Thymus (tissue), 11 donors: ENCODE results near the gene MITF. TPM values are rescaled to one million over a fixed set of nuclear protein-coding genes. Genes with fewer than 3 reads are reported as not detected.

ENCODE experiments used
- DNase-seq, 9 donors: peaks; one replicate each; pipeline ENCODE4 v3.0.0-alpha.2; 2013; ENCODE audit warnings: low spot score in 9 of 9, low read depth in 6 of 9, missing footprints in 1 of 9
- H3K27ac ChIP-seq, 2 donors: one replicate each; pipeline ENCODE4 v1.5.1; 2013; ENCODE audit warnings: control low read depth in 1 of 2, low read depth in 1 of 2, low read length in 1 of 2, mild to moderate bottlenecking in 1 of 2, moderate library complexity in 1 of 2
- H3K27me3 ChIP-seq, 2 donors: one replicate each; pipeline ENCODE4 v1.5.1; 2013; ENCODE audit warnings: low read length in 1 of 2; ENCODE audit not compliant: control insufficient read depth in 2 of 2, insufficient read depth in 1 of 2
- H3K36me3 ChIP-seq, 2 donors: one replicate each; pipeline ENCODE4 v1.5.1; 2013; ENCODE audit warnings: low read length in 1 of 2, mild to moderate bottlenecking in 1 of 2, moderate library complexity in 1 of 2; ENCODE audit not compliant: control insufficient read depth in 2 of 2, insufficient read depth in 2 of 2
- H3K4me1 ChIP-seq, 2 donors: one replicate each; pipeline ENCODE4 v1.5.1; 2013; ENCODE audit warnings: low read length in 2 of 2; ENCODE audit not compliant: control insufficient read depth in 2 of 2, insufficient read depth in 2 of 2
- H3K4me3 ChIP-seq, 2 donors: one replicate each; pipeline ENCODE4 v1.5.1; 2013; ENCODE audit warnings: low read length in 2 of 2, control low read depth in 1 of 2, mild to moderate bottlenecking in 1 of 2
- H3K9me3 ChIP-seq, 2 donors: one replicate each; pipeline ENCODE4 v1.5.1; 2013; ENCODE audit warnings: low read length in 1 of 2, mild to moderate bottlenecking in 1 of 2; ENCODE audit not compliant: control insufficient read depth in 2 of 2, insufficient read depth in 1 of 2
- WGBS: extraction: QIAGEN DNeasy Blood & Tissue Kit; methylation state at CpG from one replicate; pipeline ENCODE4 v1.1.7; 2013; 5-methylcytosine and 5-hydroxymethylcytosine counted together
- polyA plus RNA-seq: library from polyadenylated mRNA; stranded (reverse); fragments of 200-250 nt; gene quantifications from one replicate; pipeline ENCODE4 v1.2.3, GENCODE V29; 2013
- total RNA-seq: library from RNA; stranded (reverse); fragments of 120-200 nt; gene quantifications from one replicate; pipeline ENCODE4 v1.2.4, GENCODE V29; 2013
- donor health status: healthy.

The MITF gene
- total and polyA plus RNA-seq, 2 donors: 3.2 to 4.8 TPM

GRCh38 chr3:69720824-69721223, 18.4 kb upstream of the MITF start:
- no peaks in the 10 kb centered on the region for H3K4me1 ChIP-seq
- H3K27ac ChIP-seq: no peak overlapping the region
- H3K9me3 ChIP-seq: no peaks in the 10 kb centered on the region
- no peaks in the 10 kb centered on the region for H3K36me3 ChIP-seq
- WGBS: 93% methylated on average over 5 of the region's 5 CpGs
- no peaks in the 10 kb centered on the region for H3K27me3 ChIP-seq
- H3K4me3 ChIP-seq: no peak overlapping the region
- DNase-seq: no peak

GRCh38 chr3:69723389-69723788, 15.9 kb upstream of the MITF start:
- DNase-seq: no peak
- WGBS: 79% methylated on average over 4 of the region's 4 CpGs

GRCh38 chr3:69724722-69725435, 14.4 kb upstream of the MITF start:
- H3K27ac ChIP-seq: no peak overlapping the region
- 99% methylated on average over 2 of the region's 2 CpGs for WGBS
- H3K9me3 ChIP-seq: no peaks in the 10 kb centered on the region
- H3K36me3 ChIP-seq: no peaks in the 10 kb centered on the region
- no peak for DNase-seq
- no peaks in the 10 kb centered on the region for H3K4me1 ChIP-seq
- no peak overlapping the region for H3K4me3 ChIP-seq
- no peaks in the 10 kb centered on the region for H3K27me3 ChIP-seq

More at GRCh38 chr3:69723389-69723788, 15.9 kb upstream of the MITF start:
- Histone ChIP-seq H3K9me3 (no peaks in the 10 kb centered on the region), H3K27me3 (no peaks in the 10 kb centered on the region), H3K4me3 (no peak overlapping the region), H3K36me3 (no peaks in the 10 kb centered on the region), H3K27ac (no peak overlapping the region), H3K4me1 (no peaks in the 10 kb centered on the region)

GRCh38 chr3:69725994-69726571, 13.2 kb upstream of the MITF start:
- no peaks in the 10 kb centered on the region for H3K27me3 ChIP-seq
- no peaks in the 10 kb centered on the region for H3K4me1 ChIP-seq
- no peak overlapping the region for H3K4me3 ChIP-seq
- H3K27ac ChIP-seq: no peak overlapping the region
- 91% methylated on average over 3 of the region's 3 CpGs for WGBS
- no peak for DNase-seq
- no peaks in the 10 kb centered on the region for H3K36me3 ChIP-seq
- H3K9me3 ChIP-seq: no peaks in the 10 kb centered on the region

GRCh38 chr3:69729147-69729919, 9.9 kb upstream of the MITF start:
- no peaks in the 10 kb centered on the region for H3K4me1 ChIP-seq
- DNase-seq: no peak
- H3K27ac ChIP-seq: no peak overlapping the region
- H3K36me3 ChIP-seq: no peaks in the 10 kb centered on the region
- no peaks in the 10 kb centered on the region for H3K9me3 ChIP-seq
- H3K4me3 ChIP-seq: no peak overlapping the region
- peaks cover 0 to 8% of the 10 kb centered on the region in 2 donors for H3K27me3 ChIP-seq
- WGBS: 95% methylated on average over 6 of the region's 6 CpGs

- Histone ChIP-seq H3K4me3 (no peak overlapping the region), H3K27ac (no peak overlapping the region), H3K4me1 (no peaks in the 10 kb centered on the region), H3K27me3 (peaks cover 0 to 16% of the 10 kb centered on the region in 2 donors), H3K9me3 (no peaks in the 10 kb centered on the region), H3K36me3 (no peaks in the 10 kb centered on the region)
- DNase-seq: no peak
- WGBS: 89% methylated on average over 2 of the region's 2 CpGs
Observed at GRCh38 chr3:69731080-69731479, 8.2 kb upstream of the MITF start.

- Histone ChIP-seq H3K9me3 (no peaks in the 10 kb centered on the region), H3K4me1 (peaks cover 6 to 18% of the 10 kb centered on the region in 2 donors), H3K27me3 (peaks cover 39 to 59% of the 10 kb centered on the region in 2 donors), H3K36me3 (no peaks in the 10 kb centered on the region), H3K4me3 (no peak overlapping the region), H3K27ac (no peak overlapping the region)
- 93% methylated on average over 2 of the region's 2 CpGs for WGBS
- no peak for DNase-seq
Observed at GRCh38 chr3:69735893-69736292, 3.4 kb upstream of the MITF start.

- 89% methylated on average over 3 of the region's 3 CpGs for WGBS
- no peak for DNase-seq
- Histone ChIP-seq H3K27me3 (peaks cover 44 to 61% of the 10 kb centered on the region in 2 donors), H3K27ac (no peak overlapping the region), H3K36me3 (no peaks in the 10 kb centered on the region), H3K9me3 (no peaks in the 10 kb centered on the region), H3K4me1 (peaks cover 6 to 32% of the 10 kb centered on the region in 2 donors), H3K4me3 (no peak overlapping the region)
Observed at GRCh38 chr3:69737392-69737791, 1.9 kb upstream of the MITF start.

- Histone ChIP-seq H3K27ac (no peak overlapping the region), H3K9me3 (no peaks in the 10 kb centered on the region), H3K4me3 (peak overlapping the region in 1 of 2 donors; percentile 68), H3K4me1 (peaks cover 8 to 34% of the 10 kb centered on the region in 2 donors), H3K27me3 (peaks cover 44 to 58% of the 10 kb centered on the region in 2 donors), H3K36me3 (no peaks in the 10 kb centered on the region)
- no peak for DNase-seq
- 3% methylated on average over 4 of the region's 4 CpGs for WGBS
Observed at GRCh38 chr3:69738315-69738714, 949 bp upstream of the MITF start.
